ENCODE data around the gene SFSWAP. TPM values are rescaled to one million over a fixed set of nuclear protein-coding genes. Genes with fewer than 3 reads are reported as not detected.
"Not testable (repeated sequence)": the region's sequence is repeated elsewhere in the genome, so short reads cannot be mapped to it uniquely, and the experiment has no call there.

SFSWAP gene
- total RNA-seq, 2 donors from 2014 or later = 44.7 to 55.8 TPM

DNA sequence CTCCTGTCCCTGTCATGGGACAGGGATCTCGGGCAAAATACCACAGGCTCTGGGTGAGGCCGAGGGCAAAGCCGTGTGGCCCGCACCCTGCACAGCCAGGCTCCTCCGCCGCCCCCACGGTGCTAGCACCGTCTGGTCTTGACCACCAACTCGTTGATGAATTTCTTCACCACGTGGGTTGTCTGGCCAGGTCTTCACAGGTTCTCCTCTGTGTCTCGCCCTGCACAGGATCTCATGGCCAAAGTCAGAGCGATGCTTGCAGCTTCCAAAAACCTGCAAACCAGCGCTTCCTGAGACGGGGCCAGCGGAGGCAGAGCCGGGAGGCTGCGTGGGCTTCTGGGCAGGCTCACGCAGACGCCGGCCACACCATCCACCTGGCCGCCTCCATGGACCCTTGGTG, 88.3 kb downstream of the SFSWAP start:
- H3K4me1 Mint-ChIP-seq = no peaks in the 10 kb centered on the region
- no peak overlapping the region for H3K4me3 Mint-ChIP-seq
- peaks cover 58% of the 10 kb centered on the region for H3K36me3 Mint-ChIP-seq (ENCODE audit: low read depth)
- ATAC-seq (replicated peaks) = no peak
- no peaks in the 10 kb centered on the region for H3K9me3 Mint-ChIP-seq
- no peaks in the 10 kb centered on the region for H3K27me3 Mint-ChIP-seq
- H3K27ac Mint-ChIP-seq = no peak overlapping the region

DNA sequence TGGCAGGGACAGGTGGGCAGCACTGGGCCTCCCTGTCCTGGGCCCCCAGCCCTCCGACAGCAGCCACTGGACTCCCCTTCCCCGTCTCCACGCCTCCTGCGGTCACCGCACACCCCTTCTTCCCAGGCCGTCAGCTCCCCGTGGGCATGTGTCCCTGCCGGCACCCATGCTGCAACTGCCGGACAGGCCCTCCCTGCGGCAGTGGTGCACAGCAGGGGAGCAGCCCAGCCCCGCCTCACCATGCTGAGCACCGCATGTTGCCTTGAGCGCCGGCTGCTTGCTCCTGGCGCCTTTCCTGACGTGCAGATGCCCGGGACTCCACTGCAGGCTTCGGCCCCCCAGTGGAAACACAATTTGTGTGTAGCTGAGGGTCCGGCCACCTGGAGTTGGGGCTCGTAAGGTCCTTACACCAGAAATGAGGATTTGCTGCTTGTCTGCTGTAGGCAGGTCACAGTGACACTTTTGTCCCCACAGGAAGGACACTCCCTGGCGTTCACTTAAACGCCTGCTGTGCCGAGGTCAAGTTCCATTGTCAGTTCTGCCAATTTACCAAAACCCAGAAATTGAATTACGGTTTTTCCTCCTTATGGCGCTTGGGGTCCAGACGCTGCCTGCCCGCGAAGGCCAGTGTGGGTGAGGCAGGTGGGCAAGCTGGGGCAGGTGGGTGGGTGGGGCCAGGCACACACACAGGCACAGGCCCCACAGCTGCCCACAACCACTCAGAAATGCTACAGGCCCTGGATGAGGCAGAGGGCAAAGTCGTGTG, 89.1 kb downstream of the SFSWAP start:
- H3K27me3 Mint-ChIP-seq = no peaks in the 10 kb centered on the region
- H3K4me3 Mint-ChIP-seq = no peak overlapping the region
- no peaks in the 10 kb centered on the region for H3K9me3 Mint-ChIP-seq
- H3K36me3 Mint-ChIP-seq (ENCODE audit: low read depth) = peaks cover 58% of the 10 kb centered on the region
- H3K4me1 Mint-ChIP-seq = no peaks in the 10 kb centered on the region
- ATAC-seq (replicated peaks) = no peak
- H3K27ac Mint-ChIP-seq = no peak overlapping the region

DNA sequence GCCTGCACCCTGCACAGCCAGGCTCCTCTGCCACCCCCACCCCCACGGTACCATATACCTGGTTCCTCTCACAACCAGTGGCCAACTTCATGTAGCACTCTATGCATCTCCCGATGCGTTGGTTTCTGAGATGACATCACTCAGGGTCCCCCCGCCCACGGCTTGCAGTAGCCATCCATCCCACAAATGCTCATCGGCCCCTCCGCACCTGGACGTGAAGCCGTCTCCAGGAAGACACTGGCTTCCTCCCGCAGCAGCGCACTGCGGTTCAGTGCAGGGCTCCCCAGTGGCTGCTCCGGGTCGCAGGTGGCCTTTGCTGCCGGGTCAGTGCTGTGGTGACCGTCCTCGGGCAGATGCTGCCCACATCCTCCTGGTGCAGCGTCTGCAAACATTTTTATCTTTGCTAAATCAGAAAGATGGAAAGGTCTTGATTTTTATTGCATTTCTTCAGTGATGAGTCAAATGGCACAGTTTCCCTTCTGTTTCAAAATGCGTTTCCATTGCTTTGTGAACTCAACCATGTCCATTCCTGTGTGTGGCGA, 89.8 kb downstream of the SFSWAP start:
- Mint-ChIP-seq H3K4me3 (no peak overlapping the region), H3K9me3 (no peaks in the 10 kb centered on the region), H3K36me3 (ENCODE audit: low read depth) (peaks cover 58% of the 10 kb centered on the region), H3K4me1 (no peaks in the 10 kb centered on the region), H3K27ac (no peak overlapping the region), H3K27me3 (no peaks in the 10 kb centered on the region)
- peak; percentile 11 for ATAC-seq (replicated peaks)

DNA sequence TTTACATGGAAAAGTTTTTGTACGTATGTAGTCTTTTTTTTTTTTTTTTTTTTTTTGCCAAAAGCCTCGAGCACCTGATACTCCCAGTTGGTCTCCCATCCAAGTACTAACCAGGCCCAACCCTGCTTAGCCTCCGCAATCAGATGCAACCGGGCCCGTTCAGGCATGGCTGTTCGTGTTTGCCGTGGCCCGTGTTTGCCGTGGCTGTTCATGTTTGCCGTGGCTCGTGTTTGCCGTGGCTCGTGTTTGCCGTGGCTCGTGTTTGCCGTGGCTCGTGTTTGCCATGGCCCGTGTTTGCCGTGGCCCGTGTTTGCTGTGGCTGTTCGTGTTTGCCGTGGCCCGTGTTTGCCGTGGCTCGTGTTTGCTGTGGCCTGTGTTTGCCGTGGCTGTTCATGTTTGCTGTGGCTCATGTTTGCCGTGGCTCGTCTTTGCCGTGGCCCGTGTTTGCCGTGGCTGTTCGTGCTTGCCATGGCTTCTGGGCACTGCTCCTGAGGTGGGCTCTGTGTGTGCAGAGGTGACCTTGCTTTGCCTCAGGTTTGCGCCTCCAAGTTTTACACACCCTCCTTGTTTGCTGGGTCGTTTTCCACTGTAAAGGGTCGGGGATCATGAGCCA, 90.5 kb downstream of the SFSWAP start:
- ATAC-seq (replicated peaks) = no peak
- Mint-ChIP-seq H3K27ac (no peak overlapping the region), H3K4me3 (no peak overlapping the region), H3K27me3 (no peaks in the 10 kb centered on the region), H3K4me1 (no peaks in the 10 kb centered on the region), H3K36me3 (ENCODE audit: low read depth) (peaks cover 53% of the 10 kb centered on the region), H3K9me3 (no peaks in the 10 kb centered on the region)

DNA sequence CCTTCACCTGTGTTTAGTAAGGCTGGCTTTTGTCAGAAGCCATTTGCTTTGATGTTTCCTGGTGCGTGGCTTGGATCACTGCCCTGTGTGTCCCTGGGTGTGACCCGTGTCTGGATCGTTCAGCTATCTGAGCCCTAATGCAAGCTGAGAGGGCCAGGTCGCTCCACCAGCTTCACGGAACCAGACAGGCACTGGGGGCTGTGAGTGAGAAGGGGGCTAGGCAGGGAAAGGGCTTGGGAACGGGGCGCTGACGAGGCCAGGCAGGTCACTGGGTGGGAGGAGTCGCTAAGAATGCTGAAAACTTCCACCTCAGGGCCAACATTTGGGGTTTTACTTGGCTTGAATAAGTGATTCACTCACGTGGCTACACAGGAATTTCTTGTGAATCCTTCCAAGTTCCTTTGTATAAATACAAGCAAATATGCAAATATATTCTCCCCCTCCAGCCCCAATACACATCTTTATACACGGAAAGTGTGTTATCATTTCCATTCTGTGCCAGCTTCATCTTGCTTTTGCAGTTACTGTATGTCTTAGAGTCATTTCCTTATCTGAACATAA, 93.2 kb downstream of the SFSWAP start:
- H3K27ac Mint-ChIP-seq = no peak overlapping the region

DNA sequence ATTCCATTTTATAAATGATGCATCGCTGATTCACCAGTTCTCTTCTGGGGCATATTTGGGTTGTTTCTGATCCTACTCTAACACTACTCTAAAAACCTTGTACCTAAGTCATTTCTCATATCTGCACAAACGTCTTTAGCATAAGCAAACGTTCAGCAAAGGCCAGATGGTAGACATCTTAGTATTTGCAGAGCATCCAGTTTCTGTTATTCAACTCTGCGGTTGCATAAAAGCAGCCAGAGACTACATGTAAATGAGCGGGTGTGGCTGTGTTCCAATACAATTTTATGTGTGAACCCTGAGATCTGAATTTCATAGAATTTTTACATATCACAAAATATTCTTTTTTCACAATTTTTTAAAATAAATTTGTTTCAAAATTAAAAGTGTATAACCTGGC, 94.5 kb downstream of the SFSWAP start:
- no peaks in the 10 kb centered on the region for H3K4me1 Mint-ChIP-seq
- ATAC-seq (replicated peaks) = no peak
- no peaks in the 10 kb centered on the region for H3K27me3 Mint-ChIP-seq
- no peak overlapping the region for H3K4me3 Mint-ChIP-seq
- H3K9me3 Mint-ChIP-seq = no peaks in the 10 kb centered on the region
- peaks cover 18% of the 10 kb centered on the region for H3K36me3 Mint-ChIP-seq (ENCODE audit: low read depth)
- no peak overlapping the region for H3K27ac Mint-ChIP-seq

More for the DNA sequence above, 93.2 kb downstream of the SFSWAP start:
- Mint-ChIP-seq H3K4me3 (no peak overlapping the region), H3K9me3 (no peaks in the 10 kb centered on the region), H3K27me3 (no peaks in the 10 kb centered on the region), H3K36me3 (ENCODE audit: low read depth) (peaks cover 32% of the 10 kb centered on the region), H3K4me1 (no peaks in the 10 kb centered on the region)
- no peak for ATAC-seq (replicated peaks)

DNA sequence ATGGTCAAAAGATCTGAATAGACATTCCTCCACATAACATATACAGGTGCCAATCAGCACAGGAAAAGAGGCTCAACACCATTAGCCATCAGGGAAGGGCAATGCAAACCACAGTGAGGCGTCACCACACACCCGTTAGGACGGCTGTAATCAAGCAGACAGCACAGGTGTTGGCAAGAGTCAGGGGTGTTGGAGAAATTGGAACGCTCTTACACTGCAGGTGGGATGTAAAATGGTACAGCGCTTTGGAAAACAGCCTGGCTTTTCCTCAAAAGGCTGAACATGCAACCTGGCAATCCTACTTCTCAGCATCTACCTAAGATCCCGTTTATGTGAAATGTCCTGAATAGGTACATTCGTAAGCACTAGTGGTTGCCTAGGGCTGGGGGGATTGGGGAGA, 95.8 kb downstream of the SFSWAP start:
- Mint-ChIP-seq H3K36me3 (ENCODE audit: low read depth) (peaks cover 6% of the 10 kb centered on the region), H3K4me1 (no peaks in the 10 kb centered on the region), H3K9me3 (no peaks in the 10 kb centered on the region), H3K4me3 (no peak overlapping the region), H3K27me3 (no peaks in the 10 kb centered on the region), H3K27ac (no peak overlapping the region)
- ATAC-seq (replicated peaks) = no peak

DNA sequence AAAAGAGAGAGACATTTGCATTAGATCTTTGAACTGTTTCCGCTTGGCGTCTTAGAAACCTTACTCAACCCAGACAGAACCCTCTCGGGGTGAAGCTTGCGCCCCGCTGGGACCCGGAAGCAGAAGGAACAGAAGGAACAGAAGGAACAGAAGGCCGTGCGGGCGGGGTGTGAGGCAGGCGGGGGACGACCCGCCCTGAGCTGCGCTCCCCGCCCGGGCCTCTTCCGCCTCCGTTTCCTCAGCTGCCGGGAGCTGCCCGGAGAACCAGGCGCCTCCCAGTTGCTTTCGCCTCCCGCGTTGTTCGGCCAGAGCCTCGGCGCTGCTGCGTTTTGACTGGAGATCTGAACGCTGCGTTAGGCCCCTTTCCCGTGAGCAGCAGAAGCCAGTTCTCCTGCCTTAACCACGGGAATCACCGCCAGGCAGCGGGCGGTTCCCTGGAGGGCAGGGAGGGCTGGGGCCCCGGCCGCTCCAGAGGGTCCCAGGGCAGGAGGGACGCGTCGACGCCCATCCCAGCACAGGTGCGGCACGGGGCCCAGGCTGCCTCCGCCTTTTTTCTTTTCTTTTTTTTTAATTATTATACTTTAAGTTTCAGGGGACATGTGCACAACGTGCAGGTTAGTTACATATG, 98.0 kb downstream of the SFSWAP start:
- Mint-ChIP-seq H3K9me3 (peaks cover 9% of the 10 kb centered on the region), H3K36me3 (ENCODE audit: low read depth) (peaks cover 5% of the 10 kb centered on the region), H3K27me3 (no peaks in the 10 kb centered on the region), H3K4me1 (peaks cover 3% of the 10 kb centered on the region), H3K27ac (peak overlapping the region; percentile 65), H3K4me3 (peak overlapping the region; percentile 70)
- peak; percentile 97 for ATAC-seq (replicated peaks)

DNA sequence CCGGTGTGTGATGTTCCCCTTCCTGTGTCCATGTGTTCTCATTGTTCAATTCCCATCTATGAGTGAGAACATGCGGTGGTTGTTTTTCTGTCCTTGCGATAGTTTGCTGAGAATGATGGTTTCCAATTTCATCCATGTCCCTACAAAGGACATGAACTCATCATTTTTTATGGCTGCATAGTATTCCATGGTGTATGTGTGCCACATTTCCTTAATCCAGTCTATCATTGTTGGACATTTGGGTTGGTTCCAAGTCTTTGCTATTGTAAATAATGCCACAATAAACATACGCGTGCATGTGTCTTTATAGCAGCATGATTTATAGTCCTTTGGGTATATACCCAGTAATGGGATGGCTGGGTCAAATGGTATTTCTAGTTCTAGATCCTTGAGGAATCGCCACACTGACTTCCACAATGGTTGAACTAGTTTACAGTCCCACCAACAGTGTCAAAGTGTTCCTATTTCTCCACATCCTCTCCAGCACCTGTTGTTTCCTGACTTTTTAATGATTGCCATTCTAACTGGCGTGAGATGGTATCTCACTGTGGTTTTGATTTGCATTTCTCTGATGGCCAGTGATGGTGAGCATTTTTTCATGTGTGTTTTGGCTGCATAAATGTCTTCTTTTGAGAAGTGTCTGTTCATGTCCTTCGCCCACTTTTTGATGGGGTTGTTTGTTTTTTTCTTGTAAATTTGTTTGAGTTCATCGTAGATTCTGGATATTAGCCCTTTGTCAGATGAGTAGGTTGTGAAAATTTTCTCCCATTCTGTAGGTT, 98.8 kb downstream of the SFSWAP start:
- H3K27me3 Mint-ChIP-seq; ATAC-seq (replicated peaks); H3K36me3 Mint-ChIP-seq (ENCODE audit: low read depth); H3K9me3 Mint-ChIP-seq; H3K4me1 Mint-ChIP-seq; H3K27ac Mint-ChIP-seq: not testable (repeated sequence)
- H3K4me3 Mint-ChIP-seq = peak overlapping the region; percentile 70

DNA sequence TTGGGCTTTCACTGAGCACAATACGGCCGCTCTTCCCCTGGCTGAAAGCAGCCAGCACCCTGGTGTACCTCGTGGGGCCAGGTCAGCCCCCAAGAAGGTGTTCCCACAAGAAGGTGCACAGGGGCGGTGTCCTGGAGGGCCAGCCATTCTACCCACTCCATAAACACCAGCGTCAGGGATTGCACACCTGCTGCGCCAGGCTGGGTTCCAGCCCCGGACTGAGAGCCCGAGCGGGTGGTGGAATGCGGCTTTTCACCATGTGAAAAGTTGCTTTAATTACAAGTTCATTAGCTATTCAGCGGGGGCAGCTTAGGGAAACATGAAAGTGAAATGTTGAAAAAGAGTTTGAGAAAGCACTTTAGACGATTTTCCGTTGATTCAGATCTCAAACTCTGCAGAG, 99.8 kb downstream of the SFSWAP start:
- Mint-ChIP-seq H3K4me3 (no peak overlapping the region), H3K36me3 (ENCODE audit: low read depth) (peaks cover 5% of the 10 kb centered on the region), H3K4me1 (peaks cover 3% of the 10 kb centered on the region), H3K27me3 (no peaks in the 10 kb centered on the region), H3K27ac (no peak overlapping the region), H3K9me3 (peaks cover 9% of the 10 kb centered on the region)
- no peak for ATAC-seq (replicated peaks)

DNA sequence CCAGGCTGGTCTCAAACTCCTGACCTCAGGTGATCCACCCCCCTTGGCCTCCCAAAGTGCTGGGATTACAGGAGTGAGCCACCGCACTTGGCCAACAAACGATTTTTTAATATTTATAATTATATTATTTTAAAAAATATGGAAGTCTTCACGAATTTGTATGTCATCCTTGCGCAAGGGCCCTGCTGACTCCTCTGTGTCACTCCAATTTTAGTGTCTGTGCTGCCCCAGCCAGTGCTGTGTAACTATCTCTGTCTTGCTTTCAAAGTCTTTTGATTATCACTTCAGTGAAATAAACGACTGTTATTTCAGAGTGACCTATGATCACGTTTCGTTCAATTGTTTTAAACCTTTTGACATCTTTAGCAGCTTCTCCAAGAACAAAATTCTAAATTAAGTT, 104.2 kb downstream of the SFSWAP start:
- H3K27me3 Mint-ChIP-seq = no peaks in the 10 kb centered on the region
- peaks cover 9% of the 10 kb centered on the region for H3K9me3 Mint-ChIP-seq
- H3K36me3 Mint-ChIP-seq (ENCODE audit: low read depth) = peaks cover 5% of the 10 kb centered on the region

DNA sequence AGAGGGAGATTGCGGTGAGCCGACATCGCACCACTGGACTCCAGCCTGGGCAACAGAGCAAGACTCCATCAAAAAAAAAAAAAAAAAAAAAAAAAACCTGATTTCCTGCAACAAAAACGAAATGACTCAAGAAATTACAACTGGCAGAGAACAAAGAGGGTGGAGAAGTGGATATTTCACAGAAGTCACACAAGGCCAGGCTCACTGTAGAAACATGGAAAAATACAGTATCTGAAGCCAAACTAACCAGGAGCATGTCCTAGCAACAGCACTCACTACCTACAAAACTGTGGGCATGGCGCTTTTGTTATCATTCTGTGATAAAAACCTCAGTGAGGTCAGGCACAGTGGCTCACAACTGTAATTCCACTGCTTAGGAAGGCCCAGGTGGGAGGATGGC, 105.6 kb downstream of the SFSWAP start:
- H3K4me1 Mint-ChIP-seq = peaks cover 3% of the 10 kb centered on the region
- H3K27ac Mint-ChIP-seq = no peak overlapping the region
- H3K9me3 Mint-ChIP-seq = peaks cover 9% of the 10 kb centered on the region
- no peaks in the 10 kb centered on the region for H3K27me3 Mint-ChIP-seq
- no peak for ATAC-seq (replicated peaks)
- no peak overlapping the region for H3K4me3 Mint-ChIP-seq
- peaks cover 5% of the 10 kb centered on the region for H3K36me3 Mint-ChIP-seq (ENCODE audit: low read depth)

More for the DNA sequence above, 104.2 kb downstream of the SFSWAP start:
- Mint-ChIP-seq H3K27ac (no peak overlapping the region), H3K4me3 (no peak overlapping the region), H3K4me1 (peaks cover 3% of the 10 kb centered on the region)
- no peak for ATAC-seq (replicated peaks)

DNA sequence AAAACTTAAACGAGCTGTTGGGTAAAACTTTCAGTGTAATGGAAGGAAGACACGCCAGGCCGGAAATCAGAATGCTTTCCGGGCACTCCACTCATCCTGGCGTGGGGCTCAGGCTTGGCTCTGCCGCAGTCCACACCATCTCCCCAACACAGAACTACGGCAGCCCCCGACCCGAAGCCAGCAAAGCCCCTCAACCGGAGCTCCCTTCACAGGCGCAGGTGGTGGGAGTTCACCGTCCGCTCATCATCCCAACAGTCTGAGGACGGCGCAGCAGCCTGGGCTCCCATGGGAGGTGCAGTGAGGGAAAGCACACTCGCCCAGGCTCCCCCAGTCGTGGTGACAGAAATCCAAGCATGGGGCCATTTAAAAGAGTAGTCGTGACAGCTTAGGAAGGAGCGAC, 106.4 kb downstream of the SFSWAP start:
- H3K9me3 Mint-ChIP-seq = peaks cover 5% of the 10 kb centered on the region
- no peak overlapping the region for H3K27ac Mint-ChIP-seq
- peaks cover 3% of the 10 kb centered on the region for H3K4me1 Mint-ChIP-seq
- peaks cover 5% of the 10 kb centered on the region for H3K36me3 Mint-ChIP-seq (ENCODE audit: low read depth)
- no peak for ATAC-seq (replicated peaks)
- H3K27me3 Mint-ChIP-seq = no peaks in the 10 kb centered on the region
- H3K4me3 Mint-ChIP-seq = no peak overlapping the region

Measured in activated T-helper 17 cell treated with anti-CD3 and anti-CD28 coated beads, Interleukin-2, amount 50 U/mL, for 72 hours (primary cell).